Esophagus squamous epithelium (tissue), 4 donors: ENCODE results near the gene PIGZ.

Source experiments
- POLR2A ChIP-seq, 4 donors: fragments of 450-650 bp; IDR thresholded peaks; one replicate each; pipeline ENCODE4 v1.6.1; 2017; ENCODE audit warnings: antibody characterized with exemption in 4 of 4, mild to moderate bottlenecking in 4 of 4, moderate library complexity in 3 of 4
- TF ChIP-seq, protein P1 (sequence below), 6 experiments: fragments of 450-650 bp in 4 of 6; fragments of 200-600 bp in 2 of 6; sonication (generic) in 2 of 6; IDR thresholded peaks; one replicate each; pipeline ENCODE4 v1.5.1; 2016 to 2019; ENCODE audit warnings: antibody characterized with exemption in 6 of 6, mild to moderate bottlenecking in 4 of 6, moderate library complexity in 4 of 6

- TF ChIP-seq, protein P1, sequence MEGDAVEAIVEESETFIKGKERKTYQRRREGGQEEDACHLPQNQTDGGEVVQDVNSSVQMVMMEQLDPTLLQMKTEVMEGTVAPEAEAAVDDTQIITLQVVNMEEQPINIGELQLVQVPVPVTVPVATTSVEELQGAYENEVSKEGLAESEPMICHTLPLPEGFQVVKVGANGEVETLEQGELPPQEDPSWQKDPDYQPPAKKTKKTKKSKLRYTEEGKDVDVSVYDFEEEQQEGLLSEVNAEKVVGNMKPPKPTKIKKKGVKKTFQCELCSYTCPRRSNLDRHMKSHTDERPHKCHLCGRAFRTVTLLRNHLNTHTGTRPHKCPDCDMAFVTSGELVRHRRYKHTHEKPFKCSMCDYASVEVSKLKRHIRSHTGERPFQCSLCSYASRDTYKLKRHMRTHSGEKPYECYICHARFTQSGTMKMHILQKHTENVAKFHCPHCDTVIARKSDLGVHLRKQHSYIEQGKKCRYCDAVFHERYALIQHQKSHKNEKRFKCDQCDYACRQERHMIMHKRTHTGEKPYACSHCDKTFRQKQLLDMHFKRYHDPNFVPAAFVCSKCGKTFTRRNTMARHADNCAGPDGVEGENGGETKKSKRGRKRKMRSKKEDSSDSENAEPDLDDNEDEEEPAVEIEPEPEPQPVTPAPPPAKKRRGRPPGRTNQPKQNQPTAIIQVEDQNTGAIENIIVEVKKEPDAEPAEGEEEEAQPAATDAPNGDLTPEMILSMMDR (IDR thresholded peaks at IDR 0.05) = no peak
- no peak for TF ChIP-seq POLR2A (IDR thresholded peaks at IDR 0.05)
Observed at GRCh38 chr3:197006860-197007259, 38.2 kb upstream of the PIGZ start.
